ENCODE data around the gene ZBP1.

The ZBP1 gene

GRCh38 chr20:57663681-57664451, 43.6 kb upstream of the ZBP1 start:
- no peaks in the 10 kb centered on the region for H3K27me3 ChIP-seq (ENCODE audit: control insufficient read depth, insufficient read depth, low read length, poor library complexity, severe bottlenecking)
- H3K9me3 ChIP-seq (ENCODE audit: control insufficient read depth, low read length) = no peaks in the 10 kb centered on the region
- H3K27ac ChIP-seq (ENCODE audit: insufficient read depth, low read depth, low read length, poor library complexity, severe bottlenecking) = no peak overlapping the region
- no peak overlapping the region for H3K4me3 ChIP-seq (ENCODE audit: insufficient read depth, low read depth, low read length)
- H3K4me1 ChIP-seq (ENCODE audit: control insufficient read depth, insufficient read depth, low read length) = peaks cover 10% of the 10 kb centered on the region
- 93% methylated on average over 27 of the region's 27 CpGs for WGBS, 2 experiments
- no peaks in the 10 kb centered on the region for H3K36me3 ChIP-seq (ENCODE audit: control insufficient read depth, insufficient read depth, low read length)

DNA sequence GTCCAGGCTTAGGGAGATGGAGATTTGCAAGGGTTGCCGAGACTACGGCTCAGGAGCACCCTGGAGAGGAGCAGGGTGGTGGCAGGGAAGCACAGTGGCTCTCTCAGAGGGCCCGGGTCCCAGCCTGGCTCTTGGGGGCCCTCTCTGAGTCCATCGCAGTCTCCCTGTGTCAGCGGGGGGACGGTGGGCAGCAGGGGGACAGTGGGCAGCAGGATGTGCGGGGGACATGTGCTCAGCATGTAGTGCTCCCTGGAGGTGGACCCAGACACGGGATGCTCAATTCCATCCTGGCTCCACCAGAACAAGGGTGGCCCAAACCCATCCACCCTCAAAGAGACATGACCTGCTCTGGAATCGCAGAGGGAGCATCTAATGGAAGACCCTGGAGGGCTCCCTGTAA, 43.0 kb upstream of the ZBP1 start:
- no peak overlapping the region for H3K27ac ChIP-seq (ENCODE audit: insufficient read depth, low read depth, low read length, poor library complexity, severe bottlenecking)
- H3K27me3 ChIP-seq (ENCODE audit: control insufficient read depth, insufficient read depth, low read length, poor library complexity, severe bottlenecking) = no peaks in the 10 kb centered on the region
- H3K9me3 ChIP-seq (ENCODE audit: control insufficient read depth, low read length) = no peaks in the 10 kb centered on the region
- 94 to 95% methylated on average over 9 of the region's 9 CpGs for WGBS, 2 experiments
- no peak overlapping the region for H3K4me3 ChIP-seq (ENCODE audit: insufficient read depth, low read depth, low read length)
- peaks cover 10% of the 10 kb centered on the region for H3K4me1 ChIP-seq (ENCODE audit: control insufficient read depth, insufficient read depth, low read length)
- H3K36me3 ChIP-seq (ENCODE audit: control insufficient read depth, insufficient read depth, low read length) = no peaks in the 10 kb centered on the region

DNA sequence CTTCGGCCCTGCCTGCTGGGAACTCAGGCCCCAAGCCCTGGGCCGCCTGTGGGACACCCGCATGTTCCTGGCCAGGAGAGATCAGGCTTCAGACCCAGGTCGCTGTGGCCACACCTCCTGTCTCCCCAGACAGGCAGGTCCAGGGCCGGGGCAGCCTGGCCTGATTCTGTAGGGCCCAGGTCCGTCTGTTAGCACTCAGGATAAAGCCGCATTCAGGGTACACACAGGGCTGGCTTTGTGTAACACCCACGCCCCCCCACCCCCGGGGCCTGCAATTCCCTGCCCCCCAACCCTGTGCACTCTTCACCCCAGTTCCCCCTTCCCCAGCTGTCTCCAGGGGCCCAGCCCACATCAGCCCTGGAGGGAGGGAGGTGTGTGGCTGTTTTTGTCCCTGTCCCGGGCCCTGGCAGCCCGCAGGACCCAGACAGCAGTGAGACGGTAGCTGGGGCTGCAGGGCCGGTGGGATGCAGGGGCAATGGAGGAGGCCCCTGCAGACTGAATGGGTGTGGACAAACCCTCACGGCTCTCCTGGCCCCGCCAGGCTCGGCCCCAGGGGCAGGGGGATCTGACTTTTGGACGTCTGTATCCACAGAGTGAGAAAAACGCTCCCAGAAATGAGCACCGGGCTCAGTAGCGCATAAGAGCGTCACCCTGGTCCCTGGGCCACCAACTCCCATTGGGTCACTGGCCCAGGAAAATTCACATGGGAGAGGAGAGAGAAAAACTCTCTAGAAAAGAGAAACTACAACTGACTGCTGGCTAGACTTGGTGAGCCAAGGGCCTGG, 42.4 kb upstream of the ZBP1 start:
- Histone ChIP-seq H3K27ac (ENCODE audit: insufficient read depth, low read depth, low read length, poor library complexity, severe bottlenecking) (no peak overlapping the region), H3K4me3 (ENCODE audit: insufficient read depth, low read depth, low read length) (no peak overlapping the region), H3K36me3 (ENCODE audit: control insufficient read depth, insufficient read depth, low read length) (no peaks in the 10 kb centered on the region), H3K4me1 (ENCODE audit: control insufficient read depth, insufficient read depth, low read length) (peaks cover 10% of the 10 kb centered on the region), H3K9me3 (ENCODE audit: control insufficient read depth, low read length) (no peaks in the 10 kb centered on the region), H3K27me3 (ENCODE audit: control insufficient read depth, insufficient read depth, low read length, poor library complexity, severe bottlenecking) (no peaks in the 10 kb centered on the region)
- WGBS, 2 experiments = 83 to 84% methylated on average over 19 to 21 of the region's 21 CpGs

- no peaks in the 10 kb centered on the region for H3K36me3 ChIP-seq (ENCODE audit: control insufficient read depth, insufficient read depth, low read length)
- H3K9me3 ChIP-seq (ENCODE audit: control insufficient read depth, low read length) = no peaks in the 10 kb centered on the region
- H3K27ac ChIP-seq (ENCODE audit: insufficient read depth, low read depth, low read length, poor library complexity, severe bottlenecking) = no peak overlapping the region
- no peaks in the 10 kb centered on the region for H3K27me3 ChIP-seq (ENCODE audit: control insufficient read depth, insufficient read depth, low read length, poor library complexity, severe bottlenecking)
- H3K4me1 ChIP-seq (ENCODE audit: control insufficient read depth, insufficient read depth, low read length) = peaks cover 10% of the 10 kb centered on the region
- WGBS, 2 experiments = 91 to 92% methylated on average over 26 of the region's 26 CpGs
- H3K4me3 ChIP-seq (ENCODE audit: insufficient read depth, low read depth, low read length) = no peak overlapping the region
Measured at GRCh38 chr20:57661746-57662455, 41.7 kb upstream of the ZBP1 start.

GRCh38 chr20:57660922-57661745, 40.9 kb upstream of the ZBP1 start:
- H3K4me3 ChIP-seq (ENCODE audit: insufficient read depth, low read depth, low read length) = no peak overlapping the region
- no peak overlapping the region for H3K27ac ChIP-seq (ENCODE audit: insufficient read depth, low read depth, low read length, poor library complexity, severe bottlenecking)
- peaks cover 5% of the 10 kb centered on the region for H3K4me1 ChIP-seq (ENCODE audit: control insufficient read depth, insufficient read depth, low read length)
- H3K36me3 ChIP-seq (ENCODE audit: control insufficient read depth, insufficient read depth, low read length) = no peaks in the 10 kb centered on the region
- H3K27me3 ChIP-seq (ENCODE audit: control insufficient read depth, insufficient read depth, low read length, poor library complexity, severe bottlenecking) = no peaks in the 10 kb centered on the region
- no peaks in the 10 kb centered on the region for H3K9me3 ChIP-seq (ENCODE audit: control insufficient read depth, low read length)
- WGBS, 2 experiments = 93 to 95% methylated on average over 31 of the region's 31 CpGs

DNA sequence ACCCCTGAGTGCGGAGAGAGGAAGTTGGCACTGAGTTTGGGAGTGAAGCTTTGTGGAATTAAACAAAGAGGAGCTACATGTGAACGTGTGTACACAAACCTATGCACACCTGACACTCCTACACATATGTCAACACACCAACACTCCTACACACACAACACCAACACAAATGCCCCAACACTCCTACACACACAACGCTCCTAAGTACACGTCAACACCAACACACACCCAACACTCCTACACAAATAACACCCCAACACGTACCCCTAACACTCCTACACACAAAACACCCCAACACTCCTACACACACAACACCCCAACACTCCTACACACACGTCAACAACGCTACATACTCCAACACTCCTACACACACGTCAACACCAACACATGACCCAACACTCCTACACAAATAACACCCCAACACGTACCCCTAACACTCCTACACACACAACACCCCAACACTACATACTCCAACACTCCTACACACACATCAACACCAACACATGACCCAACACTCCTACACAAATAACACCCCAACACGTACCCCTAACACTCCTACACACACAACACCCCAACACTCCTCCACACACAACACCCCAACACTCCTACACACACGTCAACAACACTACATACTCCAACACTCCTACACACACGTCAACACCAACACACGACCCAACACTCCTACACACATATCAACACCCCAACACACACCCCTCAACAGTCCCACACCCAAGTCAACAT, 40.1 kb upstream of the ZBP1 start:
- Histone ChIP-seq H3K4me3 (ENCODE audit: insufficient read depth, low read depth, low read length) (no peak overlapping the region), H3K36me3 (ENCODE audit: control insufficient read depth, insufficient read depth, low read length) (no peaks in the 10 kb centered on the region), H3K27me3 (ENCODE audit: control insufficient read depth, insufficient read depth, low read length, poor library complexity, severe bottlenecking) (no peaks in the 10 kb centered on the region), H3K4me1 (ENCODE audit: control insufficient read depth, insufficient read depth, low read length) (peaks cover 3% of the 10 kb centered on the region), H3K27ac (ENCODE audit: insufficient read depth, low read depth, low read length, poor library complexity, severe bottlenecking) (no peak overlapping the region), H3K9me3 (ENCODE audit: control insufficient read depth, low read length) (no peaks in the 10 kb centered on the region)
- 86 to 92% methylated on average over 13 of the region's 13 CpGs for WGBS, 2 experiments

GRCh38 chr20:57659517-57660180, 39.4 kb upstream of the ZBP1 start:
- H3K4me3 ChIP-seq (ENCODE audit: insufficient read depth, low read depth, low read length) = no peak overlapping the region
- no peaks in the 10 kb centered on the region for H3K27me3 ChIP-seq (ENCODE audit: control insufficient read depth, insufficient read depth, low read length, poor library complexity, severe bottlenecking)
- no peaks in the 10 kb centered on the region for H3K36me3 ChIP-seq (ENCODE audit: control insufficient read depth, insufficient read depth, low read length)
- peaks cover 3% of the 10 kb centered on the region for H3K4me1 ChIP-seq (ENCODE audit: control insufficient read depth, insufficient read depth, low read length)
- H3K9me3 ChIP-seq (ENCODE audit: control insufficient read depth, low read length) = no peaks in the 10 kb centered on the region
- 90% methylated on average over 24 of the region's 24 CpGs for WGBS, 2 experiments
- no peak overlapping the region for H3K27ac ChIP-seq (ENCODE audit: insufficient read depth, low read depth, low read length, poor library complexity, severe bottlenecking)

DNA sequence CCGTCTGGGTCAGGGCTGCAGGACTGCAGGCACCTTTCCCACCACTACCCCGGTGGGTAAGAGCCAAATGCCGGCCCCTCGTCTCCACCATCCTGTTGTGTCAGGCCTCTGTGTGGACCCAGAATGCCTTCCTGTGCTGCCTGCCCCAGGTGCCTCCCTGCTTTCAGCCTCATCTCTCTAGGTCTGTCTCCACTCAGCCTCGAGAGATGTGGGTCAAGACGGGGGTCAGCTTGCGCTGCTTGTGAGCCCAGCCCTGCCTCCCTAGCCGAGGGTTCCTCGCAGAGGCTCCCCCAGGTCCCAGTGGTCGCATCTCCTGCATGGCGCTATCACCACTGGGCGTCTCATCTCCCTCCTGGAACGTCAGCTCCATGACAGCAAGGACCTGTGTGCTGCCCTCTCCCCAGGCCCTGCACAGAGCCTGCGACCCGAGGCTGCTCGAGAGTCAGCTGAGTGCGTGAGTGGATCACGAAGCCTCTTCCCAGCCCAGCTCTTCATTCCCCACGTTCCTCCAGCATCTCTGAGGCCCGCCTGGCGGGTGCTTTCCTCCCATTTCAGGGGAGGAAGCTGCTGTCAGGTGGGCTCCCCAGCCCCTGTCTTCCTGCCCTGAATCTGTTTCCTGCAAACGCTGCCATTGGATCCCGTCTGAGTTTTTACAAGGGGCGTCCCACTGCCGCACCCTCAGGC, 38.7 kb upstream of the ZBP1 start:
- Histone ChIP-seq H3K4me3 (ENCODE audit: insufficient read depth, low read depth, low read length) (no peak overlapping the region), H3K27me3 (ENCODE audit: control insufficient read depth, insufficient read depth, low read length, poor library complexity, severe bottlenecking) (no peaks in the 10 kb centered on the region), H3K27ac (ENCODE audit: insufficient read depth, low read depth, low read length, poor library complexity, severe bottlenecking) (no peak overlapping the region), H3K9me3 (ENCODE audit: control insufficient read depth, low read length) (no peaks in the 10 kb centered on the region), H3K4me1 (ENCODE audit: control insufficient read depth, insufficient read depth, low read length) (peaks cover 3% of the 10 kb centered on the region), H3K36me3 (ENCODE audit: control insufficient read depth, insufficient read depth, low read length) (no peaks in the 10 kb centered on the region)
- 92% methylated on average over 25 of the region's 25 CpGs for WGBS, 2 experiments
